ENCODE data around the gene TSPAN6.

DNA sequence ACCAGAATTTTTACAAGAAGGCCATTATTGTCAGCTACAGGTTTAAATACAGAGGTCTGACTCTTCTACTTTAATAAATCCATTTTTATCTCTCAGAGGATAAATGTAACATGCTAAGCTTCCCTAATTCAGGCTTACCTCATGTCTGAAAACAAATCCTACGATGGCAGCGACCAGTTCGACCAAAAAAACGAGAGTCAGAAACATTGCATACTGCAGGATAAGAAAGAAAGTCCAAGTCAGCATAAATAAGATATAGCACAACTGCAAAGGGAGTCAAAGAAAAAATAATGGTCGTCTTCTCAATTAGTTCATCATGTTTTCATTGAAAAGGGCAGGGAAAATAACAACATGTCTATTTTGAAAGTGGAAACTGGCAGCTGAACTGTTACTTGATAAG, 1.6 kb downstream of the TSPAN6 start:
- TF ChIP-seq, protein P1, sequence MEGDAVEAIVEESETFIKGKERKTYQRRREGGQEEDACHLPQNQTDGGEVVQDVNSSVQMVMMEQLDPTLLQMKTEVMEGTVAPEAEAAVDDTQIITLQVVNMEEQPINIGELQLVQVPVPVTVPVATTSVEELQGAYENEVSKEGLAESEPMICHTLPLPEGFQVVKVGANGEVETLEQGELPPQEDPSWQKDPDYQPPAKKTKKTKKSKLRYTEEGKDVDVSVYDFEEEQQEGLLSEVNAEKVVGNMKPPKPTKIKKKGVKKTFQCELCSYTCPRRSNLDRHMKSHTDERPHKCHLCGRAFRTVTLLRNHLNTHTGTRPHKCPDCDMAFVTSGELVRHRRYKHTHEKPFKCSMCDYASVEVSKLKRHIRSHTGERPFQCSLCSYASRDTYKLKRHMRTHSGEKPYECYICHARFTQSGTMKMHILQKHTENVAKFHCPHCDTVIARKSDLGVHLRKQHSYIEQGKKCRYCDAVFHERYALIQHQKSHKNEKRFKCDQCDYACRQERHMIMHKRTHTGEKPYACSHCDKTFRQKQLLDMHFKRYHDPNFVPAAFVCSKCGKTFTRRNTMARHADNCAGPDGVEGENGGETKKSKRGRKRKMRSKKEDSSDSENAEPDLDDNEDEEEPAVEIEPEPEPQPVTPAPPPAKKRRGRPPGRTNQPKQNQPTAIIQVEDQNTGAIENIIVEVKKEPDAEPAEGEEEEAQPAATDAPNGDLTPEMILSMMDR (IDR thresholded peaks at IDR 0.05) = no peak
- TF ChIP-seq POLR2A (IDR thresholded peaks at IDR 0.05) (no peak), POLR2AphosphoS5 (IDR thresholded peaks at IDR 0.05) (no peak)
